ENCODE results near the gene RASGEF1B.

- TF ChIP-seq CTCF (IDR thresholded peaks at IDR 0.05) (no peak), POLR2A (IDR thresholded peaks at IDR 0.05) (no peak), POLR2AphosphoS5 (IDR thresholded peaks at IDR 0.05; ENCODE audit: insufficient read depth in 1 of 2, low read depth in 1 of 2) (no peak)
Observed at GRCh38 chr4:81409836-81410235, 61.9 kb downstream of the RASGEF1B start.

Measured in vagina (tissue), 2 donors.